Smooth muscle cell (in vitro differentiated cells): ENCODE data around the gene LSM14A. TPM values are rescaled to one million over a fixed set of nuclear protein-coding genes. Genes with fewer than 3 reads are reported as not detected.

Experiments
- DNase-seq: peaks from one replicate; lab custom pipeline; 2025; ENCODE audit not compliant: unreplicated experiment; lab: John Stamatoyannopoulos, UW
- H2AFZ ChIP-seq: fragments of 200-600 bp; sonication (generic); 2 replicates; pipeline ENCODE4 v1.6.0; 2016; ENCODE audit warnings: antibody characterized with exemption, low read depth, mild to moderate bottlenecking
- H3F3A ChIP-seq: fragments of 200-600 bp; sonication (generic); 2 replicates; pipeline ENCODE4 v1.6.0; 2017; ENCODE audit warnings: antibody characterized with exemption, low read depth
- H3K27ac ChIP-seq: fragments of 200-600 bp; sonication (generic); 2 replicates; pipeline ENCODE4 v1.5.1; 2016; ENCODE audit warnings: low read depth, mild to moderate bottlenecking
- H3K27me3 ChIP-seq: fragments of 200-600 bp; sonication (generic); 2 replicates; pipeline ENCODE4 v1.6.1; 2016; ENCODE audit warnings: low read depth, mild to moderate bottlenecking
- H3K36me3 ChIP-seq: fragments of 200-600 bp; sonication (generic); 2 replicates; pipeline ENCODE4 v1.5.1; 2016; ENCODE audit warnings: low read depth
- H3K4me1 ChIP-seq: fragments of 200-600 bp; sonication (generic); 2 replicates; pipeline ENCODE4 v1.5.1; 2016; ENCODE audit warnings: low read depth
- H3K4me2 ChIP-seq: fragments of 200-600 bp; sonication (generic); 2 replicates; pipeline ENCODE4 v1.6.0; 2016; ENCODE audit warnings: mild to moderate bottlenecking
- H3K4me3 ChIP-seq: fragments of 200-600 bp; sonication (generic); 2 replicates; pipeline ENCODE4 v1.5.1; 2016; ENCODE audit warnings: mild to moderate bottlenecking
- H3K79me2 ChIP-seq: fragments of 200-600 bp; sonication (generic); 2 replicates; pipeline ENCODE4 v1.6.0; 2016; ENCODE audit warnings: low read depth, mild to moderate bottlenecking
- H3K9ac ChIP-seq: fragments of 200-600 bp; sonication (generic); 2 replicates; pipeline ENCODE4 v1.6.0; 2016; ENCODE audit warnings: low read depth
- H3K9me3 ChIP-seq: fragments of 200-600 bp; sonication (generic); replicated peaks from 2 replicates; pipeline ENCODE4 v1.5.1; 2016; ENCODE audit warnings: low read depth
- H4K20me1 ChIP-seq: fragments of 200-600 bp; sonication (generic); 2 replicates; pipeline ENCODE4 v1.6.0; 2016; ENCODE audit warnings: low read depth
- WGBS: methylation state at CpG from one replicate; pipeline ENCODE4 v1.1.7; 2016; ENCODE audit warnings: low lambda C conversion rate; 5-methylcytosine and 5-hydroxymethylcytosine counted together
- polyA plus RNA-seq: library from polyadenylated mRNA; unstranded; fragments of >200 nt; fragmentation: Nextera tagmentation; extraction: Ambion mirVana; gene quantifications from 2 replicates; pipeline ENCODE4 v1.2.1, GENCODE V29; 2016
- total RNA-seq: library from RNA; depleted of rRNA; stranded (reverse); fragments of >200 nt; gene quantifications from 2 replicates; pipeline ENCODE4 v1.2.3, GENCODE V29; 2014
- TF ChIP-seq, protein P1 (sequence below): fragments of 200-600 bp; sonication (generic); IDR thresholded peaks from 2 replicates; pipeline ENCODE4 v1.5.1; 2017; ENCODE audit warnings: borderline replicate concordance, mild to moderate bottlenecking, antibody characterized with exemption; ENCODE audit not compliant: insufficient read depth, poor library complexity, severe bottlenecking

Gene LSM14A
- total and polyA plus RNA-seq, 2 experiments from 2014 or later, result 63.0 to 90.9 TPM

DNA sequence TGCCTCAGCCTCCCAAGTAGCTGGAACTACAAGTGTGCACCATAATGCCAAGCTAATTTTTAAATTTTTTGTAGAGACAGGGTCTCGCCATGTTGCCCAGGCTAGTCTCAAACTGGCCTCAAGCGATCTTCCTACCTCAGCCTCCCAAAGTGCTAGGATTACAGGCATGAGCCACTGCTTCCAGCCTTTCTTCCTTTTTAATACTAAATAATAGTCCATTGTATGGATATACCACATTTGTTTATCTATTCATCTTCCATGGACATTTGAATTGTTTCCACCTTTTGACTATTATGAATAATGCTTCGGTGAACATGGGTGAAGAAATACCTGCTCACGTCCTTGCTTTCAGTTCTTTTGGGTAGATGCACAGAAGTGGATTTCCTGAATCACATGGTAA, 106.5 kb downstream of the LSM14A start:
- TF ChIP-seq, protein P1, sequence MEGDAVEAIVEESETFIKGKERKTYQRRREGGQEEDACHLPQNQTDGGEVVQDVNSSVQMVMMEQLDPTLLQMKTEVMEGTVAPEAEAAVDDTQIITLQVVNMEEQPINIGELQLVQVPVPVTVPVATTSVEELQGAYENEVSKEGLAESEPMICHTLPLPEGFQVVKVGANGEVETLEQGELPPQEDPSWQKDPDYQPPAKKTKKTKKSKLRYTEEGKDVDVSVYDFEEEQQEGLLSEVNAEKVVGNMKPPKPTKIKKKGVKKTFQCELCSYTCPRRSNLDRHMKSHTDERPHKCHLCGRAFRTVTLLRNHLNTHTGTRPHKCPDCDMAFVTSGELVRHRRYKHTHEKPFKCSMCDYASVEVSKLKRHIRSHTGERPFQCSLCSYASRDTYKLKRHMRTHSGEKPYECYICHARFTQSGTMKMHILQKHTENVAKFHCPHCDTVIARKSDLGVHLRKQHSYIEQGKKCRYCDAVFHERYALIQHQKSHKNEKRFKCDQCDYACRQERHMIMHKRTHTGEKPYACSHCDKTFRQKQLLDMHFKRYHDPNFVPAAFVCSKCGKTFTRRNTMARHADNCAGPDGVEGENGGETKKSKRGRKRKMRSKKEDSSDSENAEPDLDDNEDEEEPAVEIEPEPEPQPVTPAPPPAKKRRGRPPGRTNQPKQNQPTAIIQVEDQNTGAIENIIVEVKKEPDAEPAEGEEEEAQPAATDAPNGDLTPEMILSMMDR, result no peak
- no peaks in the 10 kb centered on the region for H3K36me3 ChIP-seq
- H3K79me2 ChIP-seq, result peaks cover 31% of the 10 kb centered on the region
- H3K27me3 ChIP-seq, result no peaks in the 10 kb centered on the region
- peaks cover 12% of the 10 kb centered on the region for H3F3A ChIP-seq
- 97% methylated on average over 4 of the region's 4 CpGs for WGBS
- no peak overlapping the region for H3K27ac ChIP-seq
- no peak overlapping the region for H2AFZ ChIP-seq
- no peak overlapping the region for H3K4me3 ChIP-seq
- H3K4me2 ChIP-seq, result no peak overlapping the region
- H3K9me3 ChIP-seq, result no peaks in the 10 kb centered on the region
- no peak overlapping the region for H3K9ac ChIP-seq
- DNase-seq, result no peak
- H4K20me1 ChIP-seq, result peaks cover 8% of the 10 kb centered on the region
- peaks cover 3% of the 10 kb centered on the region for H3K4me1 ChIP-seq

Other genes with a start within 250 kb of the LSM14A start
- gene GARRE1, start 82.0 kb downstream of the LSM14A start, total RNA-seq, result 15.6 and 17.8 TPM in 2 replicates
- 7.0 and 8.5 TPM in 2 replicates for gene GARRE1, start 82.0 kb downstream of the LSM14A start, polyA plus RNA-seq
- gene GPI, start 192.7 kb downstream of the LSM14A start, total RNA-seq, result 113 and 132 TPM in 2 replicates
- 223 and 233 TPM in 2 replicates for gene GPI, start 192.7 kb downstream of the LSM14A start, polyA plus RNA-seq
- gene PDCD2L, start 231.9 kb downstream of the LSM14A start, total RNA-seq, result 6.0 and 14.5 TPM in 2 replicates
- gene PDCD2L, start 231.9 kb downstream of the LSM14A start, polyA plus RNA-seq, result 4.3 and 4.4 TPM in 2 replicates